ENCODE measurements around the gene SPO11.

The SPO11 gene

GRCh38 chr20:57310821-57311514, 18.6 kb upstream of the SPO11 start:
- DNase-seq (ENCODE audit: low spot score) = no peak

GRCh38 chr20:57312138-57312537, 17.5 kb upstream of the SPO11 start:
- no peak for DNase-seq (ENCODE audit: low spot score)

- no peak for DNase-seq (ENCODE audit: low spot score)
Measured at GRCh38 chr20:57313230-57313629, 16.4 kb upstream of the SPO11 start.

- DNase-seq (ENCODE audit: low spot score) = no peak
Measured at GRCh38 chr20:57313951-57314350, 15.7 kb upstream of the SPO11 start.

- no peak for DNase-seq (ENCODE audit: low spot score)
Measured at GRCh38 chr20:57315083-57315975, 14.3 kb upstream of the SPO11 start.

GRCh38 chr20:57315976-57316480, 13.6 kb upstream of the SPO11 start:
- no peak for DNase-seq (ENCODE audit: low spot score)

GRCh38 chr20:57316795-57317201, 12.8 kb upstream of the SPO11 start:
- DNase-seq (ENCODE audit: low spot score) = no peak

GRCh38 chr20:57317316-57317788, 12.3 kb upstream of the SPO11 start:
- DNase-seq (ENCODE audit: low spot score) = no peak

- DNase-seq (ENCODE audit: low spot score) = no peak
Measured at GRCh38 chr20:57317789-57318371, 11.7 kb upstream of the SPO11 start.

GRCh38 chr20:57319584-57319983, 10.0 kb upstream of the SPO11 start:
- DNase-seq (ENCODE audit: low spot score) = no peak

- DNase-seq (ENCODE audit: low spot score) = no peak
Measured at GRCh38 chr20:57320358-57320757, 9.2 kb upstream of the SPO11 start.

GRCh38 chr20:57321142-57321541, 8.5 kb upstream of the SPO11 start:
- no peak for DNase-seq (ENCODE audit: low spot score)

- DNase-seq (ENCODE audit: low spot score) = no peak
Measured at GRCh38 chr20:57322476-57322875, 7.1 kb upstream of the SPO11 start.

GRCh38 chr20:57323034-57323433, 6.6 kb upstream of the SPO11 start:
- DNase-seq (ENCODE audit: low spot score) = peak; percentile 90

- DNase-seq (ENCODE audit: low spot score) = no peak
Measured at GRCh38 chr20:57325632-57326356, 3.8 kb upstream of the SPO11 start.

- no peak for DNase-seq (ENCODE audit: low spot score)
Measured at GRCh38 chr20:57326667-57327455, 2.7 kb upstream of the SPO11 start.

GRCh38 chr20:57327820-57328219, 1.8 kb upstream of the SPO11 start:
- DNase-seq (ENCODE audit: low spot score) = no peak

- DNase-seq (ENCODE audit: low spot score) = no peak
Measured at GRCh38 chr20:57330998-57331397, 1.4 kb downstream of the SPO11 start.

- no peak for DNase-seq (ENCODE audit: low spot score)
Measured at GRCh38 chr20:57332105-57333089, 2.8 kb downstream of the SPO11 start.

GRCh38 chr20:57335392-57335791, 5.8 kb downstream of the SPO11 start:
- no peak for DNase-seq (ENCODE audit: low spot score)
